Mucosa of gallbladder (tissue), 1 donor: Measurements from ENCODE around the gene ARHGEF33. TPM values are rescaled to one million over a fixed set of nuclear protein-coding genes. Genes with fewer than 3 reads are reported as not detected.

Experiments
- DNase-seq: peaks from one replicate; pipeline ENCODE4 v3.0.0-alpha.2; 2020; ENCODE audit warnings: low spot score
- total RNA-seq: library from RNA; stranded (reverse); gene quantifications from one replicate; pipeline ENCODE4 v1.2.1, GENCODE V29; 2021
- donor health status: DM: no; HTN: no; CAD: no.

Gene ARHGEF33
- total RNA-seq, 1 donor from 2014 or later, result 1.8 TPM

- peak; percentile 83 for DNase-seq
These were observed 70.4 kb downstream of the ARHGEF33 start for GRCh38 chr2:38959938-38960608.

- no peak for DNase-seq
These were observed 71.1 kb downstream of the ARHGEF33 start for GRCh38 chr2:38960609-38961320.

GRCh38 chr2:38966006-38966405 lies 76.3 kb downstream of the ARHGEF33 start:
- no peak for DNase-seq

DNA sequence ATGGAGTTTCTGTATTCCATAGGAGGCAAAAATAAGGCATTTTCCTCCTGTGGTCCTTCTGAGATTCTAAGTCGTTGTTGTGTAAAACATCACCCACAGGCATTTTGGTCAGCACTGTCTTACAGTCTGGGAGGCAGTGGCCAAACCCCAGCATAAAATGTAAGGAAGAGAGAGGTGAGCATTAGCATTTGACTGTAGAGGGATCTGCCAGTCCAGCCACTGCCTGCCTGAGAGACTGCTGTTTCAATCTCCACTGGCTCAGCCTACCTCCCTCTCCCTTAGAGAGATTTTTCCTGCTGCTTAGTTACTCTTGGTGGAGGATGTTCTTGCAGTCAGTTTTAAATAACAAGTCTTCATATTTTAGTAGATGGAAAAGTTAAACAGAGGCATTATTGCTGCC lies 77.0 kb downstream of the ARHGEF33 start:
- DNase-seq, result no peak

- no peak for DNase-seq
These were observed 78.3 kb downstream of the ARHGEF33 start for GRCh38 chr2:38968021-38968420.

- no peak for DNase-seq
These were observed 81.7 kb downstream of the ARHGEF33 start for GRCh38 chr2:38971377-38971776.

GRCh38 chr2:38973266-38973665 lies 83.6 kb downstream of the ARHGEF33 start:
- no peak for DNase-seq

DNA sequence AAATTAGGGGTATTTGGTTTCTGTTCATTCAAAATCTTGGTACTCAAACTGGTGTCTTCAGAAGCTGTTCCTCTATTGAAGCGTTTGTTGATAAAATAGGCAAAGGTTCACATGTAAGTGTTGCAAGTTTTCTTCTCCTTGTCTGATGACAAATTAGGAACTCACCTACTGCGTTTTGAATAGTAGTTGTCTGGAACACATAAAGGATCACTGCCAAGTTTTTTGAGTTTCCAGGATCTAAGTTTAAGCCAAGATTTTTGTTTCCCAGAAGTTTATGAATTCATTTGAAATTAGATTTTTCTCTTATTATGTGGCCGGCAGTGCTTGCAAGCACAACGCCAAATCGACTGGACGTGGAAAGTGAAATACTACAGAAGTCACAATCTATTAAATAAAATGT lies 85.4 kb downstream of the ARHGEF33 start:
- no peak for DNase-seq

DNA sequence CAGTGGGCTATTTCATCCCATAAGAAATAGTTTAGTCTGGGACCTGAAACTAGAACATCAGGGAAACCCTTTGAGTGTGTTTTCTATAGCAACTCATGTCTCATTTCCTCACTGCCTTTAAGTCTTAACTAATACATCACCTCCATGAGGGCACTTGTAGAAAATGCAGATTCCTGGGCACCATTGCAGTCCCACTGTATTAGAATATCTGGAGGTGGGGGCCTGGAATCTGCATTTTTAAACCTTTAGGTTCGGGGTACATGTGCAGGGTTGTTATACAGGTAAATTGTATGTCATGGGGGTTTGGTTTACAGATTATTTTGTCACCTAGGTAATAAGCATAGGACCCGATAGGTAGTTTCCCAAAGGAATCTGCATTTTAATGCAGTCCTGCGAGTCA lies 87.4 kb downstream of the ARHGEF33 start:
- no peak for DNase-seq

DNA sequence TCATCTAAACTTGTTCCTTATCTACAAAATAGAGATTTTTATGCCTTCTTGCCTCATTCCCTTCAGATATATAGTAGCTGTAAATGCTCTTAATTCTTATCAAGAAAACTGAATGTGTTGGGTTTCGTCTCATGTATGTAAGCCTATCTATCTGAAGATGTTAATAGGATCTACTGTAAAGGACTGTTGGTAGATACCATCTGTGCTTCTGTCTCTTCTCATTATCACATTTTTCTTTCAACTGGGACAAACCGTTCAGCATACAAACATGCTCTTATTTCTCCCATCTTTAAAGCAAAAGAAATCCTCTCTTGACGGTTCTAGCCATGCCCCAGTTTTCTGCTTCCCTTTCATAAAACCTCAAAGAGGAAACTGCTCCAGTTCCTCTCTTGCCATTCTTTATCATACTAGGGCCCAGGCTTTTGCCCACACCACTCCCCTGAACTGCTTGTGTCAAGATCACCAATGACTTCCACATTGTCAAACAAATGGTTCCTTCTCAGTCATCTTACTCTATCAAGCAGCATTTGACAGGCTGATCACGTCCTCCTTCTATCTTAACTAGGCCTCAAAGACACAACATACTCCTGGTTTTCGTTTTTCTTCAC lies 88.7 kb downstream of the ARHGEF33 start:
- DNase-seq, result no peak

DNA sequence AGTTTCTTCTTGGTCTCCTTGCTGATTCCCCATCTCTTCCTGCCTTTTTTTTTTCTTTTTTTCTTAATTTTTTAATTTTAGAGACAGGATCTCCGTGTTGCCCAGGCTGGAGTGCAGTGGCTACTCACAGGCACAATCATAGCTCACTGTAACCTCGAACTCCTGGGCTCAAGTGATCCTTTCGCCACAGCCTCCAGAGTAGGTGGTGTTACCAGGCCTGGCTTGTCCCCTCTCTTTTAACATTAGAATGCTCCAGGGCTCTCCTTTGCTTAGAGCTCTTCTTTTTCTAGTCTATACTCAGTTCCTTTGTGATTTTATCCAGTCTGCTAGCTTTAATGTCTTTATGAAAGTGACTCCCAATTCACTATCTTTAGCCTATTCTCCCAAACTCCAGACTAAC lies 89.2 kb downstream of the ARHGEF33 start:
- DNase-seq, result no peak

DNA sequence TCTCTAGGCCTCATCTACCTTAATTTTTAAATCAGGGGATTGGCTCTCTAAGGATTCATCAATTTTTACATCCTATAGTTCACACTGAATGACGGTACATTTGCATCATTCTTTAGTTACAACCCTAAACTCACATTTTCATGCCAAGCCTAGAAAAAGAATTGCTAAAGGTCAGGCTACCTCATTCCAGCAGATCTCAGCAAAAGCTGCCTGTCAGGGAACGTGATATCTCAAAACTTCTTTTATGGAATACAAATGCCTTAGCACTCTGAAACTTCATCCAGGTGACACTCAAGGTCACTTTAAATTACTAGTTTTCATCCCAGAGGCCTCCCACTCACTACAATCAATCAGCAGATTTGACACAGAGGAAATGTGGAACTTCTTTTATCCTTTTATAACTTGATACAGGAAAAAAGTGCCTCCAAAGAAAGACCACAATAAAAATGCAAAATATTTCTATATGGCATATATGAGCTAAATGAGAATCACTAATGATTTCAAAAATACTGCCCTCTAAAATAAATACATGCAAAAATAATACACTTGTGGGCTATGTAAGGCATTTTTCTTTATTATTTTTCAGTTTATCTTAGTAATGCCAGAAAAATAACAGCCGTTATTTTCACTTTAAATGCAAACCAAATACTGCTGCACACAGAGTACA lies 91.5 kb downstream of the ARHGEF33 start:
- DNase-seq, result no peak

DNA sequence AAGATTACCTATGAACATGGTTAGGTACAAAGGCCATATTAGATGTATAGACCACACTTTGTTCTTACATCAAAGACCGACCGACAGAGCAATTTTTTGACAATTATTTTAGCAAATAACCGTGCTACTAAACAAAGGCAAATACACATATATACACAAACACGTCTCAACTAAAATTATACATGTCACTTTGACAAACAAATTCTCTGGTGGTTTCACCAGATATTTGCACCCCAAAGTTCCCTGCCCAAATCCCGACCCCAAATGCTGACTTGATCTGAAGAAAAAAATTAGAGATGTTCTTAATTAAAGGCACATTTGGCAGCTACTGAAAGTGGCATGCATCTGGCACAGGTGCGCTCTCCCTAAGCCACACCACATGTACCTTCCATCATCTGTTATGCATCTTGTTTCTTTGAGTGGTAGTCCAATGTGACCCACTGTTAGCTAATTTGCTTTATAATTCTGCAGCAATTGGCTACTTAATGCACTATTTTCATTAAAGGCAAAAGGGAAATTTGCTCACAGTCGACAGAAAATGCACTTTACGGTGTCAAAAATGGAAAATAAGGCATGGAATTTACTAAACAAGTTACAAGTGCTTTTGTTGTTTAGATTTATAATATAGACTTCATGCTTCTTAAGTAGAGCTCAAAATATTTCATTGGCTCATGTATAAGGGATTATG lies 92.1 kb downstream of the ARHGEF33 start:
- no peak for DNase-seq

- no peak for DNase-seq
These were observed 92.8 kb downstream of the ARHGEF33 start for GRCh38 chr2:38982498-38982897.

- no peak for DNase-seq
These were observed 99.0 kb downstream of the ARHGEF33 start for GRCh38 chr2:38988716-38989115.

GRCh38 chr2:38991899-38992298 lies 102.2 kb downstream of the ARHGEF33 start:
- DNase-seq, result no peak

DNA sequence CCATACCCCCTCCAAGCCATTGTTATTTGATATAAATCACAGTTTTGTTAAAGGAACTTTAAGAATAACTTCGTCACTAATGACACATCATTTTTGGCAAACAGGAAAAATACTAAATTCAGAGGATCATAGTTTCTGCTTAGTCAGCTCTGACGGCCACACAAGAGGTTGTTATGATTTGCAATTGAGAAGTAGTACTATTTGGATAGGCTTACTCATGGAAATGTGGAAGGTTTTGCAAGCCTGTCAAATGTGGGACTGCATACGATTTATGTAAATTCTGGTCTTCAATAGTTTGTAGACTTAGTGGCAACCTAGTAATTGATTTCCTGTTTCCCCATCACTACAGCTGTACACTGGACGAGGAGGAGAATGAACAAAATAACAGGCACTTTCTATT lies 108.1 kb downstream of the ARHGEF33 start:
- DNase-seq, result no peak

GRCh38 chr2:39000552-39000951 lies 110.9 kb downstream of the ARHGEF33 start:
- DNase-seq, result no peak

- no peak for DNase-seq
These were observed 118.3 kb downstream of the ARHGEF33 start for GRCh38 chr2:39007875-39008504.

GRCh38 chr2:39008665-39009064 lies 119.0 kb downstream of the ARHGEF33 start:
- DNase-seq, result no peak

DNA sequence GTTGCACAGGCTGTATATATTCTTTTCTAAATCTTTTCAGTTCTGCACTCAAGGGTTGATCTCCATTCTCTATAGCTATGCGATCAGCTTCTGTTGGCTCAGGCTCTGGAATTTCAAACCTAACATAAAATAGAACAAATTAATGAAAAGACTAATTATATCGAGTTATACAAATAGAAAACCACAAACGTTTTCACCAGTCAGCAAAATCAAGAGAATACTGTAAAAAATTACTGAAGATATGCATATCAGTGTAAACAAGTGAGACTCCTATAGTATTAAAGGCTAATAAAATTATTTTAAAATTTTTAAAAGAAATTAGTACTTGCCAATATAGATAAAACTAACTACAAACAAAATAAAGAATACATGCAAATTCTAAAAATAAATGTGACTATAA lies 124.2 kb downstream of the ARHGEF33 start:
- no peak for DNase-seq

GRCh38 chr2:39015424-39015823 lies 125.7 kb downstream of the ARHGEF33 start:
- no peak for DNase-seq
